NK-92 (cell line): ENCODE data around the gene BCAS3.

Experiments used
- DNase-seq: peaks from one replicate; lab custom pipeline; 2025; ENCODE audit not compliant: unreplicated experiment; lab: John Stamatoyannopoulos, UW

BCAS3 gene

DNA sequence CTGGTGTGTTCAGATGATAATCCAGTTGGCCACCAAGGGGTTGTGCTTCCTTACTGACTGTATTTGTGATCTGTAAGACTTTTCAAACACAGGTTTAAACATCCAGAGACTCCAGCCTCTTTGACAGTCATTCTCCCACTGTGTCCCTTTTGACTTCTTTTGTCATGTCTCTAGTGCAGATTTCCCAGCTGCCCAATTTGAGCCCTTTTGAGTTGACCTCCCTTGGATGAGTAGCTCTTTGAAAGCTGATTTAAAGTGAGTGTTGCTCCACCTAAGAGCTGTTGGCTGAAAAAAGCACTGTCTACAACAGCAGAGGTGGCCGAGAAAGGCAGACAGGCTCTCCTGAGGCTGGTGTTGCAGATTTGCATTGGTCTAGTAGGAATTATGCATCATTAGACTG lies 533.6 kb downstream of the BCAS3 start:
- DNase-seq, result no peak

DNA sequence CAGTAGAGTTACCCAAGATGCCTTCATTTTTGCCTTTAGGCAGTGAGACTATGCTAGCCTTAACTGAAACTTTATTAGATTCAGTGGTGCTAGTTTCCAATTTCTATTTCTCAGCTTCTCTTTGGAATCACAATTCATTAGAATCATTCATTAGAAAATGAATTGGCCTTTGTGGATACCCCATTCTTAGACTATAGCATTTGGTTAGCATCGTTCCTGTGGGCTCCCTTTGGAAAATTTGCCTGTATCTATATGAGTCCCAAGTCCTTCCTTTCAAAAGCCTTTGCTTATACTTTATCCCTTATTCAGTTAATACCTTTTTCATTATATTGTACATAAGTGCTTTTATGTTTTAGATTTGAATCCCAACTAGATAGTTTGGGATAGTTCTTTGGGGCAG lies 535.0 kb downstream of the BCAS3 start:
- DNase-seq, result no peak

GRCh38 chr17:61214753-61215152 lies 537.1 kb downstream of the BCAS3 start:
- no peak for DNase-seq

DNA sequence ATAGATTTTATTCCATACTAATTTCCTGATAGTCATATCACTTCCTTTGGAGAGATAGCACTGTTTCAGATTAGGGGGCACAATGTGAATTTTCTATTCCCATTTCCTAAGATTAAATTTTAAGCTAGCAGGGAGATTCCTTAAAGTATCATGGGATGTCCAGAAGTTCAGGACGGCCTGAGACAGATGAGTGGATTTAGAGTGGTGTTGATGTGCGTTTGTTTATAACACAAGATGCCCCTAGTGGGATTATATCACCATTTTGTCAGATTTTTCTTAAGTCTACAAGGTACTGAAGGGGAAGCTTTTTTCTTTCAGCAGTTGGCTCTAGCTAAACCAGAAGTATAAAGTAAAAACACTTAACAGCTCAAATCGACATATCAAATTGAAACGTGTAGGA lies 538.4 kb downstream of the BCAS3 start:
- DNase-seq, result no peak

DNA sequence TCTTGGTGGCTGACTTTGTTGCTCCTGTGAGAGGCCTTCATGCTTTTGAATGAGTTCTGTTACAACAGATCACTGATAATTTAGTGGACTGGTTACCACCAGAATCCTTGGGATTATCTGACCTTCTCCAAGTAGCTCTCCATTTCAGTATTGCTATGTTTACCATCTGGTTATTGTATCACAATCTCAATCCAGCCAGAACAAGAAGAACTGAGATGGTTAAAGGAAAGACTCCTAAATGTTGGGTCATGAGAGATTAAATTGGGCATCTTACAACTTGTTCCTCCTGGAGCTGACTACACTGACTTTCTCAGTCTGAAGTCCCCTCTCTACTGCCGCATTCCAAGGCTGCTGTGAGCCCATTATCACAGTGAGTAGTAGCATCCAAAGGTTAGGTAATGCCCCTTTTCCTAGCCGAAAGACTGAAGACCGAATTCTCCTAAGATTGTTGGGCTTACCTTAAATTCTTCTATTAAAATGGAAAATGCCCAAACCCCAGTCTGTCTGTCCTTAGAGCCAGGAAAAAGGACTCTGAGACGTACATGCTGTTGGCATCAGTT lies 540.3 kb downstream of the BCAS3 start:
- DNase-seq, result no peak

DNA sequence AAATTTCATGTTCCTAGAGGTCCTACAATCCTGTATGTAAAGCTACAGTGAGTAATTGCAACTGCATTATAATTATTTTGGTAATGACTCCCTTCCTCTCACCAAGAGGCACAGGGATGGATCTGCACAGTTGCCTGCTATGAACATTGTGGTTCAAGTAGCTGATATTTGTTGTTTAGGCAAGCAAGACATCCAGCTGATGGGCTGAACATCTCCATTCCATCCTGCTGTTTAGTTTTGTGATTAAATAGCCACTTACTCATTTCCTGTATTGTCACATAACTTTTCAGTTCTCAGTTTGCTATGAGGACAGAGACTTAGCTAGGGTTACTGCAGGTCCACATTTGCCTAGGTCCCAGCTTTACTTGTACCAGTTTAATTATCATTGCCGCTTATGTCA lies 540.8 kb downstream of the BCAS3 start:
- no peak for DNase-seq

- DNase-seq, result no peak
Observed at GRCh38 chr17:61219460-61219859, 541.8 kb downstream of the BCAS3 start.

DNA sequence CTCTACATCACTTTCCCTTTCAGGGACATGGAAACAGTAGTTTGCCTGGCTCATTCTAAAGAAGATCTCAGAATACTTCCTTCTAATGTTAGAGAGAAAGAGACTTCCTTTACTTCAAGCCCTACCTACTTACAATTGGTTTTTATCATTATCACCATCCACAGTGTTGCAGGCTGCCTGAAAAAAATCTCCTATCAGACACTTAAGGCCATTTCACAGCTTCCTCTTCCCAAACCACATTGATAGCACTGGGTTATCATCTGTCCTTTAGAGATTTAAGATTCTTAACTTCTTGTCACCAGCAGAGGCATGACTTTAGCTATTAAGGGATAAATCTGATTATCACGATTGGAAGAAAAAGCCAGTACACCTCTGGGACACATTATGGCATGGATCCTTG lies 543.5 kb downstream of the BCAS3 start:
- no peak for DNase-seq

GRCh38 chr17:61221597-61222471 lies 544.2 kb downstream of the BCAS3 start:
- no peak for DNase-seq

DNA sequence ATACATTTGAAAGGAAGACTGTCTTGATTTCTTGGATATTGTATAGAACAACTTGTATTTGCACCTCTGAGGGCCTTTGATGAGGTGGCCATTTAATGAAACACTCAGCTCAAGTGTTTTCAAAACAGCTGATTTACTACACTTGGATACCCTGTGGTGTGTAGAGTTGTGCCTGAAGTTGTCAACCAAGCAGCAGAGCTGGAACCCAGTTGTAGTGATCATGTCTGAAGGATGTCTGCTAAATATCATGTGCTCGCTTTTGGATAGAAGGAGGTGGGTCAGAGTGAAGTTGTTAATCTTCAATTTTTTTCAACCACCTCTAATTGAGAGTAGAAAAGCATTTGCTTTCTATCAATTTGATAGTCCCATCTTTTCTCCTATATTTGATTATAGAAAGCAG lies 546.1 kb downstream of the BCAS3 start:
- no peak for DNase-seq

GRCh38 chr17:61225178-61225882 lies 547.7 kb downstream of the BCAS3 start:
- DNase-seq, result no peak

DNA sequence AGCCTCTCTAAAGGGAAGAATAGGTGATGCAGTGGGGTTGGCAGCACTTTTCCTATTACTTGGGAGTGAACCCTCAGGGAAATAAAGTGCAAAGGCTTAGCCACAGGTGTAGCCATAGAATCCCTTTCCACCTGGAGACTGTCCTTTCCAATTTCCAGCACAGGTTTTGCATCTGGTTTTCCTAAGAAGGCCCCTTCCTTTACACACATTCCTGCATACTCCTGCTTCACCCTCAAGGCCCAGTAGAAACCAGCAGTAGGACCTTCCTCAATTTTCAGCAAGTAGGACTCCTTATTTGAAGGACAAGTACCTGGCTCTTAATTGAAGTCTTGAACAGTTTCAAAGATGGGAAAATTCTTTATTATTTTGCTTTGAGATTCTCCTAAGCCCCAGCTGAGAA lies 550.2 kb downstream of the BCAS3 start:
- DNase-seq, result no peak

GRCh38 chr17:61230461-61230860 lies 552.8 kb downstream of the BCAS3 start:
- DNase-seq, result no peak

DNA sequence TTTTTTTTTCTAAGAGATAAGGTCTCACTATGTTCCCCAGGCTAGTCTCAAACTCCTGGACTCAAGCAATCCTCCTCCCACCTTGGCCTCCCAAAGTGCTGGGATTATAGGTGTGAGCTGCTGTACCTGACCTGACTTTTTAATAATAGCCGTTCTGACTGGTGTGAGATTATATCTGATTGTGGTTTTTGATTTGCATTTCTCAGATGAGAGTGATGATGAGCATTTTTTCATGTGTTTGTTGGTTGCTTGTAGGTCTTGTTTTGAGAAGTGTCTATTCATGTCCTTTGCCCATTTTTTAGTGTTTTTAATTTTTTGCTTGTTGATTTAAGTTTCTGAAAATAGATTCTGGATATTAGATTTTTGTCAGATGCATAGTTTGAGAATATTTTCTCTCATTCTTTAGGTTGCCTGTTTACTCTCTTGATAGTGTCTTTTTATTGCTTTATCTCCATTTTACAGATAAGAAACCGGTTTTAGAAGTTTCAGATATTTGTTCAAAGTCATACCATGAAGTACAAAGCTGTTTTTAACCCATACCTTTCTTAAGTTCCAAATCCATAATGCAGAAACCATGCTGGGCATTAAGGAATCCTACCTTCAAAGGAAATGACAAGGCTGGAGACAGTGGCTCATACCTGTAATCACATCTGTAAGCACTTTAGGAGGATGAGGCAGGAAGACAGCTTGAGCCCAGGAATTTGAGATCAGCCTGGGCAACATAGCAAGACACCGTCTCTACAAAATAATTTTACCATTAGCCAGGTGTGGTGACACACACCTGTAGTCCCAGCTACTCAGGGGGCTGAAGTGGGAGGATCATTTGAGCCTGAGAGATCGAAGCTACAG lies 553.5 kb downstream of the BCAS3 start:
- DNase-seq, result no peak

DNA sequence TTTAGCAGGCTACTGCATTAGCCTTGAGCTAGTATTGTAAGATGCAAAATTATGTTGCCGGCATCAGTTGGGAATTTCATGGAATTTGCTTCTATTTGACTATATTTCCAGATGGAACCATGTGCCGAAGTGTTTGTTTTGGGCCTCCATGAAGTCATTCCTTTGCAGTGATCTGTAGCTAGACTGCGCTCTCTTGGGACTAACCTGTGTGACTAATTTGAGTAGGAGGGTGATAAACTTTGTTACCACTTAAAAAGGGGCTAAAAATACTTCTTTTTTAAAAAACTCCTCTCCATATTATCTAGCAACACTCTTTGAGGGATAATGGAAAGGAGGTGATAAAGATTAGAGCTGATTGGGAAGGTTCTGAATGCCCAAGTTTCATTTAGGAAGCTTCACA lies 555.2 kb downstream of the BCAS3 start:
- DNase-seq, result no peak

GRCh38 chr17:61233991-61234750 lies 556.5 kb downstream of the BCAS3 start:
- no peak for DNase-seq

DNA sequence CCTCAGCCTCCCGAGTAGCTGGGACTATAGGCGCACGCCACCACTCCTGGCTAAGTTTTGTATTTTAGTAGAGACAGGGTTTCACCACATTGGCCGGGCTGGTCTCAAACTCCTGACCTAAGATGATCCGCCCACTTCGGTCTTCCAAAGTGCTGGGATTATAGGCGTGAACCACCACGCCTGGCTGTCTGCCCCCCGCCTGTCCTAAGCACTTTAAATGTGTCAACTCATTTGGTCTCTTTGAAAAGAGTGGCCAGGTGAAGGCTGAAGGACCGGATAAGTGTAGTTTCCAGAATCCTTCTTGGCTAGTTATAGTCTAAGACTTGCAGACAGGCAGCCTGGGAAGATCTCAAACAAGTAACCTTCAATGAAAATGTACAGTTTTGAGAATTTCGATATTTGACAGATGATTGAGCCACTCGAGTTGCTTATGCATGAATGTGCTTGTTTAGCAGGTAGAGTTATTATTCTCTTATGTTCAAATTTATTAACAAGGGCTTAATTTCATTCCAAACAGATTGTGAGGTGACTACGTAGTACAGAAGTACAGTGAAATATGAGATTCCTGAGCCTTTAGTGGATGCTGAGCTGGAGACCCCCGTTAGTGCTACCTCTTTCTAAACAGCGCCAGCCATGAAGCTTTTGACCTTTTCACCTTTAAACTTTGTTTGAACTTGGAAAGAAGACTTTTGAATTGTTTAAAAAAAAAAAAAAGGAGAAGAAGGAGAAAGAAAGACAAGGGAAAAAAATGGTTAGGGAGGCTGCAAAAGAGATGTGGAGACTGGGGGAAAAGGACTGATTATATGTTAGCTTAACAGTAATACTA lies 557.6 kb downstream of the BCAS3 start:
- no peak for DNase-seq

GRCh38 chr17:61235827-61236197 lies 558.2 kb downstream of the BCAS3 start:
- DNase-seq, result no peak

DNA sequence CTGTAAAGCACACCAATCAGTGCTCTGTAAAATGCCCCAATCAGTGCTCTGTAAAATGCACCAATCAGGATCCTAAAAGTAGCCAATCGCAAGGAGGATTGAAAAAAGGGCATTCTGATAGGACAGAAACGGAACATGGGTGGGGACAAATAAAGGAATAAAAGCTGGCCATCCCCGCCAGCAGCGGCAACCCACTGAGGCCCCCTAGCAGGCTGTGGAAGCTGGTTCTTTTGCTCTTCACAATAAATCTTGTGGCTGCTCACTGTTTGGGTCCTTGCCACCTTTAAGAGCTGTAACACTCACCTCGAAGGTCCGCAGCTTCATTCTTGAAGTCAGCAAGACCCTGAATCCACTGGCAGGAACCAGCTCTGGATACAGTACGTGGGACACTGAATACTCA lies 559.6 kb downstream of the BCAS3 start:
- no peak for DNase-seq

- no peak for DNase-seq
Observed at GRCh38 chr17:61238455-61238933, 560.8 kb downstream of the BCAS3 start.
